BE2C (cell line): ENCODE results near the gene ADGRL3.

Source experiments
- DNase-seq: peaks from one replicate; pipeline ENCODE4 v3.0.0-alpha.2; 2020
- H3K27me3 ChIP-seq: fragments of 250-450 bp; sonication (Bioruptor Pico); 2 replicates; pipeline ENCODE4 v1.5.1; 2020; ENCODE audit warnings: mild to moderate bottlenecking
- H3K36me3 ChIP-seq: fragments of 250-450 bp; sonication (Bioruptor Pico); 2 replicates; pipeline ENCODE4 v1.5.1; 2020; ENCODE audit warnings: mild to moderate bottlenecking
- H3K4me1 ChIP-seq: fragments of 250-450 bp; sonication (Bioruptor Pico); 2 replicates; pipeline ENCODE4 v1.5.1; 2020
- H3K4me3 ChIP-seq: 2 replicates; pipeline ENCODE4 v1.5.1; 2011; ENCODE audit warnings: low read depth, low read length
- H3K9me3 ChIP-seq: fragments of 250-450 bp; sonication (Bioruptor Pico); 2 replicates; pipeline ENCODE4 v1.5.1; 2020
- TF ChIP-seq, protein P1 (sequence below): IDR thresholded peaks from 2 replicates; pipeline ENCODE4 v1.5.1; 2012; ENCODE audit warnings: mild to moderate bottlenecking, low read depth, low read length

Gene ADGRL3

DNA sequence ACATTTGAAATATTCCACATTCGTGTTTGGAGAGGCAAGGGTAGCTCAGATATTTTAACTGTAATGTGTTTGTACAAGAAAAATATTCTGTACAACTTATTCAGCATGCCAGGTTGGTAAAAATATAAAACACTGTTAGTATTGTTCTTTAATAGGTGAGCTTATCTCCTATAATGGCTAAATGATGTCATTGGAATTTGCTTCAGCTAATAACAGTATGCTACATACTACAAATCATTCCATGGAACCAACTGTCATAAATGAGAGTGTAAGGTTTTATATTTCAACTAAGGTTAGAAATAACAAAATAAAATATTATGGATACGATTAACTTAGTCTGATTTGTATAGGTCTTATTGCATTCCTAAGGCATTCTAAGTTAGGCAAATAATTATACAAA, 206.6 kb downstream of the ADGRL3 start:
- DNase-seq, result no peak
- Histone ChIP-seq H3K4me1 (no peaks in the 10 kb centered on the region), H3K36me3 (no peaks in the 10 kb centered on the region), H3K27me3 (no peaks in the 10 kb centered on the region), H3K4me3 (no peak overlapping the region), H3K9me3 (no peaks in the 10 kb centered on the region)
- TF ChIP-seq, protein P1, sequence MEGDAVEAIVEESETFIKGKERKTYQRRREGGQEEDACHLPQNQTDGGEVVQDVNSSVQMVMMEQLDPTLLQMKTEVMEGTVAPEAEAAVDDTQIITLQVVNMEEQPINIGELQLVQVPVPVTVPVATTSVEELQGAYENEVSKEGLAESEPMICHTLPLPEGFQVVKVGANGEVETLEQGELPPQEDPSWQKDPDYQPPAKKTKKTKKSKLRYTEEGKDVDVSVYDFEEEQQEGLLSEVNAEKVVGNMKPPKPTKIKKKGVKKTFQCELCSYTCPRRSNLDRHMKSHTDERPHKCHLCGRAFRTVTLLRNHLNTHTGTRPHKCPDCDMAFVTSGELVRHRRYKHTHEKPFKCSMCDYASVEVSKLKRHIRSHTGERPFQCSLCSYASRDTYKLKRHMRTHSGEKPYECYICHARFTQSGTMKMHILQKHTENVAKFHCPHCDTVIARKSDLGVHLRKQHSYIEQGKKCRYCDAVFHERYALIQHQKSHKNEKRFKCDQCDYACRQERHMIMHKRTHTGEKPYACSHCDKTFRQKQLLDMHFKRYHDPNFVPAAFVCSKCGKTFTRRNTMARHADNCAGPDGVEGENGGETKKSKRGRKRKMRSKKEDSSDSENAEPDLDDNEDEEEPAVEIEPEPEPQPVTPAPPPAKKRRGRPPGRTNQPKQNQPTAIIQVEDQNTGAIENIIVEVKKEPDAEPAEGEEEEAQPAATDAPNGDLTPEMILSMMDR, result no peak

DNA sequence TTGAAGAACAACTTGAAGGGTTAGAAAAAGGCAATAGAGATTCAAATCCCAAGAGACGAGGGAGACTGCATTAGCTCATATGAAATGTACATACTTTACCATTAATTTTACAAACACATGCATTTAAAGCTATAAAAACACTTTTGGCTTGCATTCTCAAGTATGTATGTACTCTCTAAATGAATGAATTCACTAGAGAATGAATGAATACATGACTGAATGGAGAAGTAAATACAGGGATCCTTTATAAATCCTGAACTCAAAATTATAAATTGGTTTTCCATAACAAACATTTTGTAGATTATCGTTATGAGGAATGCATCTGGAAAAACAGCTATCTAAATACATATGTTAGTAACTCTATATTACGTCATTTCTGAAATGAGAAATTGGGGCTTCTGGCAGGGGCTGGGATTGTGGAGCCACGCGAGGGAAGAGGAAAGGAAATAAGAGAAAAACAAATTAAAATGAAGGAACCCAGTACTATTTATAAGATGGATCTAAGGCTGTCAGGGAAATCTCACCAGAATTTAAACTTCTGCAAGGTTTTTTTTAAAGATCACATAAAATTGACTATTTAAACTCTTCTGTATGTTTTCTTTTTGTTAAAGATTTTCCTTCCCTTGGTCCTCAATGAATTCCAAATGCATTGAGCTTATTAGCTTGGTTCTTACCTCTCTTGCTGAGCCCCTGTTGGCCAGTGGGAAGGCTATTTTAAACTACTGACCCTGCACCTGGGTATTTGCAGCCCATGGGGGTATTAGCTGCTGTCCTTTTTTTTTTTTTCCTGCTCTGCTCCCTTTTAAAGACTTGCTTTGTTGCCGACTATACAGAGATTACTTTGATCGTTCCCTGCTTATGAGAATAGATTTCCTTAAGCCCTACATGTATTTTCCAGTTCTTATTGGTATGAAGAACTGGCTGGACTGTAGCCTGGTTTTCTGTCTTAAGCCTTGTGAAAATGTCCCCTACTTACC, 207.8 kb downstream of the ADGRL3 start:
- H3K9me3 ChIP-seq, result no peaks in the 10 kb centered on the region
- no peaks in the 10 kb centered on the region for H3K36me3 ChIP-seq
- TF ChIP-seq, protein P1, result no peak
- H3K27me3 ChIP-seq, result no peaks in the 10 kb centered on the region
- no peaks in the 10 kb centered on the region for H3K4me1 ChIP-seq
- DNase-seq, result no peak
- no peak overlapping the region for H3K4me3 ChIP-seq

DNA sequence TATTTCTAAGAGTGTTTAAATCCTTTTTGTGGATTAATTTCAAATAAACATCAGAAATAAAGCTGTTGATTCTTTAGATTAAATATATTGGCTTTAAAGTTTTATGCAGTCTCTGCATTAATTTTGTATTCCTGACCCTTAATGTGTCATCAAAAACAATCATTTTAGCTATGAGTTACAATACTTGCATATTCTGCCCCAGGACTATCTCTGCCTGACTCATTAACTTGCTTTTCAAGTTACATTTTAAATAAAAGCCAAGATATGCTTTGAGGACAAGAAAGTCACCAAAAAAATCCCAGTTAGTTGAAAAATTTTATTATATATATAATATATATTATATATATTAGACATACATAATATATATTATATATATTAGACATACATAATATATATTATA, 208.7 kb downstream of the ADGRL3 start:
- H3K4me3 ChIP-seq, result no peak overlapping the region
- no peak for DNase-seq
- no peaks in the 10 kb centered on the region for H3K27me3 ChIP-seq
- no peaks in the 10 kb centered on the region for H3K9me3 ChIP-seq
- H3K4me1 ChIP-seq, result no peaks in the 10 kb centered on the region; the same call in 1 of the 2 replicates
- TF ChIP-seq, protein P1, result no peak
- no peaks in the 10 kb centered on the region for H3K36me3 ChIP-seq

DNA sequence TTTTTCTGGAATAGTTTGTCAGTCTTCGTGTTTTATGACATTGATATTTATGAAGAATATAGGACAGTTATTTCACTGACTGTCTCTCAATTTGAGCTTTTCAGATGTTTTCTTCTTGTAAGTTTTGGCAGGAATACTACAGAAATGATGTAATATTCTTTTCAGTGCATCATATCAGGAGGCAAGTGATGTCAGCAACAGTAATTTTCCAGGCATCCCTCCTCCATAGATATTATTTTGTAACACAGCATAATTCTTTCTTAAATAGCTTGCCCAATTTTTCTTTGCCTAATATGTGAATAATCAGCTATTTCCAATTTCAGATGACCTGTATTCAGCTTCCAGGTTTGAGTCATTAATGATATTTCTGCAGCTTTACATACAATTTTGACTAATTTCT, 211.1 kb downstream of the ADGRL3 start:
- Histone ChIP-seq H3K4me1 (no peaks in the 10 kb centered on the region; the same call in 1 of the 2 replicates), H3K36me3 (no peaks in the 10 kb centered on the region), H3K4me3 (no peak overlapping the region), H3K27me3 (no peaks in the 10 kb centered on the region), H3K9me3 (no peaks in the 10 kb centered on the region)
- TF ChIP-seq, protein P1, result no peak
- no peak for DNase-seq

DNA sequence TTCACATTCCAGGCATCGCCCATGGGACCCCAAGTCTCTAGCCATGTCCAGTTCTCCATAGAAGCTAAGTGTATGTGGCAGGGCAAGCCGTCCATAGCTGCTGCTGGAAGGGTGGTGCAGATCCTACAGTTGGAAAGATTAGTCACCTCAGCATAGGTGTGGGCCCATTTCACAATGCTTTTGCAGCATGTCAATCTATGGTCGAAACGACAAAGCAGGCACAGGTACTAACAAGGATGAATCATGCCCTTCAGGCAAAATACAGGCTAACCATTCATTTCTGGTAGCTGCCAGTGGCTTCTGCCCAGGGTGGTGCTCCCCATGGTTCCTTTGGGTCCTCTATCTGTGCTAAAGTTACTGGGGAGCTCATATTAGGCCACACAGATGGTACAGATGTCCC, 225.2 kb downstream of the ADGRL3 start:
- no peaks in the 10 kb centered on the region for H3K4me1 ChIP-seq
- no peak overlapping the region for H3K4me3 ChIP-seq
- no peaks in the 10 kb centered on the region for H3K36me3 ChIP-seq
- no peaks in the 10 kb centered on the region for H3K27me3 ChIP-seq
- DNase-seq, result no peak
- no peaks in the 10 kb centered on the region for H3K9me3 ChIP-seq
- TF ChIP-seq, protein P1, result no peak

DNA sequence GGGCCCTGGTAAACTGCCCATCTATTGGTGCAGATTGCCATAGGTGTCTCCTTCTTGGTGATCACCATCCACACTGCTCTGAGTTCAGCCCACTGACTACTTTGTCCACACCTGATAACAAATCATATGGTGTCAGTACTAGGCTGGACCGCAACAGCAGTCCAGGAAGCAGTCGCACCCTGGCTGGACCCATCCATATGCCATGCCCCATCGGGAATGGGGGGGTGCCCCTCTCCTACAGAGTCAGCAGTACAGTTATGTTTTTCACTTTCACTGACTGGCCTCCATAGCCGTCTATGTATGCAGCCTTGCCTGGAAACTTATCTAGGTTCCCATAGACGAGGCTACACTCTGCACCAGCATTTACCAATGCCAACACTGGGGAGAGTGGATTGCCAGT, 226.1 kb downstream of the ADGRL3 start:
- H3K27me3 ChIP-seq, result no peaks in the 10 kb centered on the region
- TF ChIP-seq, protein P1, result no peak
- H3K4me3 ChIP-seq, result no peak overlapping the region
- H3K9me3 ChIP-seq, result no peaks in the 10 kb centered on the region
- no peaks in the 10 kb centered on the region for H3K4me1 ChIP-seq
- DNase-seq, result no peak
- no peaks in the 10 kb centered on the region for H3K36me3 ChIP-seq
